PC-3 (cell line): ENCODE results near the gene SEL1L.

Experiments used
- CTCF ChIP-seq: fragments of 300-600 bp; sonication (generic); conservative IDR thresholded peaks from 2 replicates; pipeline ENCODE4 v1.5.1; 2017; ENCODE audit warnings: antibody characterized with exemption, low read depth, mild to moderate bottlenecking, low read length
- EZH2 ChIP-seq: fragments of 300-600 bp; sonication (generic); IDR thresholded peaks from one replicate; pipeline ENCODE4 v1.6.1; 2017; ENCODE audit warnings: antibody characterized with exemption, mild to moderate bottlenecking, low read length; ENCODE audit not compliant: unreplicated experiment

DNA sequence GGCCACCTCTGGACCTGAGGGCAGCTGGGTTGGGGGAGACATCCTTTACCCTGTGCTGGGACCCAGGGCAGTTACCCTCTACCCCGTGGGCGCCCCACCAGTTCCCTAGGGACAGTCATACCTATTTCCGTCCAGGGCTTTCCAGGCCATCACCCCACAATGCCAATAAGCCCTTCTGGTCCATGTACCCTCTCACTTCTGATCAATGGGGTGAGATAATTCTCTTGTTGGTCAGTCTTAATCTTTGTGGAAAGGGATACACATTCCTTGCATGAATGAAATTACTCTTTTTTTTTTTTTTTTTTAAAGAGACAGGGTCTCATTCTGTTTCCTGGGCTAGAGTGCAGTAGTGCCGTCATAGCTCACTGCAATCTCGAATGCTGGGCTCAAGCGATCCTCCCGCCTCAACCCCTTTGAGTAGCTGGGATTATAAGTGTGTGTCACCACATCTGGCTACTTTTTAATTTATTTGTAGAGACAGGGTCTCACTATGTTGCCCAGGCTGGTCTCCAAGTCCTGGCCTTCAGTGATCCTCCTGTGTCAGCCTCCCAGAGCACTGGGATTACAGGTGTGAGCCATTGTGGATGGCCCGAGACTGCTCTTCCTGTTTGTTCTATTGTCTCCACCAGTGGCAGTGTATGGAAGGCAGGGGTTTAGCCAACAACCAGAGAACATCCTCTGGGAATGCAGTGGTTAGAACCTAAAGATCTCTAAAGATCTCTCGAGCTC lies 87.2 kb downstream of the SEL1L start:
- TF ChIP-seq EZH2, result no peak
- TF ChIP-seq CTCF, result no peak
